Stromal cell of bone marrow (primary cell): ENCODE results near the gene SPINK6.
A peak's percentile ranks its signal among the peaks of the same experiment; 100 is the strongest.

Experiments
- DNase-seq: peaks from one replicate; pipeline ENCODE4 v3.0.0-alpha.2; 2012; ENCODE audit warnings: low read depth

Gene SPINK6

DNA sequence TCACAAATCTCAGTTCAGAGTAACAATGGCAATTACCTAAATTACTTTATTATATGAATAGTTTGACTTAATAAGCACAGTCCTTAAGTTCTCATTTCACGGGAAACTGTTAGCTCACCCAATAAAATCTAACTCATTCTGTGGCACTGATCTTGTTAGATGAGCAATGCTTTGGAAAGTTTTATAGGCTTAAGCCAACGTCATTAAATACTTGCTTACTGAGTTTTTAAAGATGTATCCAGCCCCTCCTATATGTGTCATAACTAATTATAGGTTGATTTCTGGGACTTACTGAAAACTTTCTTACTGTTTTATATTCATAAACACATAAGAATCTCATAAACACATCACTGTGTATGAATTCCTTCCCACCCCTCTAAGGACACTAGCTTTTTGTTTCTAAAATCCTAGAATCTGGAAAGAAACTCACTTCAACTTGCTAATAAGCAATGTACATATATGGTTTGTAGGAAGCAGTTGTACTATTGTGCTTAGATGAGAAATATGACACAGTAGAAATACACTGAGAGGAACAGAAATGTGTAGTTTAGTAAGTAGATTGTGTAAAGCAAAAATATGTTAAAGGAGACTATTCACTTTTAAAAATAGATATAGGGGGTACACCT, 21.4 kb downstream of the SPINK6 start:
- peak; percentile 34 for DNase-seq

DNA sequence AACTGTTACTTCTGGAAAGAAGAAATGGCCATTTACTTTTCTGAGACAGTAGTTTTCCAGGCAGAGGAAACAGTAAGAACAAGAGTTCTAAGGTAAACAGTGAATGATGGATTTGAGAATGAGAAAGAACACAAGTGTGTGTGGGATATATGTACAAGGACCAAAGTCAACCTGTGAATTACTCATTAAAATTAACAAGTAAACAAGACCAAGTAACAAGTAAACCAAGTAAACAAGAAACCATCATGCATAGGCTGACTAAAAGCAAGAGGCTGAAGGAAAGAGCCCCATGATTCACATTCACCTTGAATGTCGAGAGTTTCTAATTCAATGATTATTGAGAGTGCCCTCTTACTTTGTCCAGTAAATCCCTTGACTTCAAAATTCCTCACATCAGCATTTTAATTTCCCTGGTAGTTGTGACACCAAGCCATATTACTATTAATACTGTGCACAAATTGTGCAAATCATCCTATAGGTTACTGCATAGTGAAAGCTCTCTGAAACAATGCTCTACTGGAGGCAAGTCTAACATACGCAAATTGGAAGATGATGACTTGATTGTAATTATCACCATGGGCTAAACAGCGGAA, 25.6 kb downstream of the SPINK6 start:
- no peak for DNase-seq

DNA sequence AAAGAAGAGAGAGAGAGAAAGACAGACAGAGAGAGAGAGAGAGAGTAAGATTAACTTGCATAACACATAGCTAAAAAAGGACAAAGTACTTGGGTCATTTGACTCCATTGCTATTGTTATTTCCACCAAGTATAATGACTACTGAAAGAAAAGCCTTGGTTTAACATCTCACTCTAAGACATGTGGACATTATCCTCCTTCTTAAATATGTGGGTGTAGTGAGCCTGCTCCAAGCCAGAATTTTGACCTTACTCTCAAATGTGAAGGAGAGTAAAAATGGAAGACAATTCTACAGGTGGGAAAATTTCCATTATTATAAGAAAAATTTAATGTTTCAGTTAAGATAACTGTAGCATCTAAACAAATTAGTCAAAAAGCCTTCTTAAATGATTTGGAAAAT, 27.0 kb downstream of the SPINK6 start:
- no peak for DNase-seq

DNA sequence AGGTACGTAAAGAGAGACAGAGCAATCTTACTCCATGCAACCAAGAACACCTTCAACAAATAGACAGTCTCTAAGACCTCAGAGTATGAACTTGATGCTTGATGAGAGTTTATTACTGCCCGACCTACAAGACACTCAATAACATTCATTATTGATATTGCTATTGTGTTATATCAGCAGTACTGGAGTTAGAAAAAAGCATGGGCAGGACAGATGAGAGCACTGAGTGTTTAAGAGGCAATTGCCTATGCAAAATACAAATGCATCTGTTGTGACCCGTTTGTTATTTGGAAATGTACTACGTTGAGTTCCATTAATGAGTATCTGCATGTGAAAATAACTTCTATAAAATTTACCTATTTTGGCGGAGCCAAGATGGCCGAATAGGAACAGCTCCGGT, 27.4 kb downstream of the SPINK6 start:
- DNase-seq = no peak

GRCh38 chr5:148237785-148238417, 35.1 kb downstream of the SPINK6 start:
- no peak for DNase-seq

DNA sequence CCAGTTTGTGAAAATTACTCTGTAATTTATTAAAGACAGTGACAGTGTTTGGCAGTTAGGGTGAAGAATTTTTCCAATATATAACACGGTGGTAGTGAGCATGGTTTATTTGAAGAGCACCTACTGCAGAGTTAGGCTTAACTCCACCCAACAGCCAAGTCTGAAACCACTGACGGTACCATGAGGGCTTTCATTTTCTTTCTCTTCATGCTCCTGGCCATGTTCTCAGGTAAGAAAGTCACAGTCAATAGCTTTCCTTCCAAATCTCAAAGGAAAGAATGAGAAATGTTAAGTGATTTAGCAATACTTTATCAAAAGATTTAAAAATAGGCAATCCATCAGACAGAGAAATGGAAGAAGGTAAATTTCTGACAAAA, 35.6 kb downstream of the SPINK6 start, which contains the start of gene MARCOL:
MARCOL (plus strand) TSS at position 108 of the 377 bp plus-strand sequence; CDS start at position 181, 73 bp downstream.
- no peak for DNase-seq

- DNase-seq = no peak
Measured at GRCh38 chr5:148248894-148249293, 46.1 kb downstream of the SPINK6 start.

DNA sequence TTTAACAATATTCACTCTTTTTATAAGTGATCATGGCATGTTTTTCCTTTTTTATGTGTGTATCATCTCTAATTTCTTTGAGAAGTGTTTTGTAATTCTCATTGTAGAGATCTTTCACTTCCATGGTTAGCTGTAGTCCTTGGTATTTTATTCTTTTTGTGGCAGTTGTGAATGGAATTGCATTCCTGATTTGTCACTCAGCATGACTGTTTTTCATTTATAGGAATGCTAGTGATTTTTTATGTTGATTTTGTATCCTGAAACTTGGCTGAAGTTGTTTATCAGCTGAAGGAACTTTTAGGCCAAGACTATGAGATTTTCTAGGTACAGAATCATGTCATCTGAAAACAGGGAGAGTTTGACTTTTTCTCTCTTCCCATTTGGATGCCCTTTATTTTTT, 52.6 kb downstream of the SPINK6 start:
- DNase-seq = peak; percentile 8

- DNase-seq = no peak
Measured at GRCh38 chr5:148259288-148259687, 56.4 kb downstream of the SPINK6 start.

- no peak for DNase-seq
Measured at GRCh38 chr5:148261221-148261620, 58.4 kb downstream of the SPINK6 start.
